Measurements from ENCODE around the gene RIMBP2.

Gene RIMBP2

GRCh38 chr12:130476451-130477135, 239.5 kb downstream of the RIMBP2 start:
- FAIRE-seq = no peak

GRCh38 chr12:130474599-130475269, 241.4 kb downstream of the RIMBP2 start:
- no peak for FAIRE-seq

GRCh38 chr12:130473266-130473665, 242.8 kb downstream of the RIMBP2 start:
- no peak for FAIRE-seq

GRCh38 chr12:130470969-130471368, 245.1 kb downstream of the RIMBP2 start:
- no peak for FAIRE-seq

- FAIRE-seq = no peak
Observed at GRCh38 chr12:130469552-130469951, 246.5 kb downstream of the RIMBP2 start.

GRCh38 chr12:130468700-130469245, 247.3 kb downstream of the RIMBP2 start:
- no peak for FAIRE-seq

- FAIRE-seq = no peak
Observed at GRCh38 chr12:130468186-130468585, 247.9 kb downstream of the RIMBP2 start.

- FAIRE-seq = no peak
Observed at GRCh38 chr12:130465626-130466025, 250.5 kb downstream of the RIMBP2 start.

GRCh38 chr12:130465046-130465445, 251.1 kb downstream of the RIMBP2 start:
- no peak for FAIRE-seq

GRCh38 chr12:130463818-130464670, 252.1 kb downstream of the RIMBP2 start:
- no peak for FAIRE-seq

- no peak for FAIRE-seq
Observed at GRCh38 chr12:130463275-130463658, 252.8 kb downstream of the RIMBP2 start.

- no peak for FAIRE-seq
Observed at GRCh38 chr12:130462558-130463274, 253.4 kb downstream of the RIMBP2 start.

GRCh38 chr12:130461839-130462557, 254.1 kb downstream of the RIMBP2 start:
- FAIRE-seq = no peak

GRCh38 chr12:130461447-130461815, 254.7 kb downstream of the RIMBP2 start:
- FAIRE-seq = no peak

GRCh38 chr12:130460611-130461446, 255.3 kb downstream of the RIMBP2 start:
- FAIRE-seq = no peak

GRCh38 chr12:130459916-130460315, 256.2 kb downstream of the RIMBP2 start:
- FAIRE-seq = no peak

- FAIRE-seq = no peak
Observed at GRCh38 chr12:130458341-130458740, 257.8 kb downstream of the RIMBP2 start.

- FAIRE-seq = no peak
Observed at GRCh38 chr12:130457215-130457614, 258.9 kb downstream of the RIMBP2 start.

- no peak for FAIRE-seq
Observed at GRCh38 chr12:130456375-130457199, 259.5 kb downstream of the RIMBP2 start.

- no peak for FAIRE-seq
Observed at GRCh38 chr12:130455161-130455560, 260.9 kb downstream of the RIMBP2 start.
